22Rv1 (cell line): ENCODE measurements around the gene HOMEZ.

Experiments used
- ZFX ChIP-seq: fragments of 450-650 bp; IDR thresholded peaks from 2 replicates; pipeline ENCODE4 v1.6.1; 2017; ENCODE audit warnings: antibody characterized with exemption, borderline replicate concordance
- TF ChIP-seq, protein P1 (sequence below): fragments of 450-650 bp; IDR thresholded peaks from 2 replicates; pipeline ENCODE4 v1.5.1; 2017; ENCODE audit warnings: mild to moderate bottlenecking

DNA sequence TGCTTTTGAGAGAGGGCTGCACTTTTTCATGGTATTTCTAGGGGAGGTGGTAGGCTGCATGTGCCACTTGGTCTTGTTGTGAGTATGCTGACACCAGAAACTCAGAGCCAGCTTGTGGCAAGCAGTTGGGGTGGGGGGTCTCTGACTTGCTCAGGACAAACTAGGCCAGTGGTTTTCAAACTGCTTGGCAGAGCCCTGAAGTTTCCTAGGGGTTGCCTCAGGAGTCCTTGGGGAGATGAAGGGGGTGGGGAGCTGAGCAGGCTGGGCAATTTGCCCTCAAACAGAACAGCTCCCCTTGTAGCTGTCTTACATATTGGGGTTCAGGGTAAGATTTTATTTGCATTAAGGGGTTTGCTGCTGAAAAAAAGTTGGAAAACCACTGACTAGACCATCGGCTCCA, 24.6 kb upstream of the HOMEZ start:
- TF ChIP-seq, protein P1, sequence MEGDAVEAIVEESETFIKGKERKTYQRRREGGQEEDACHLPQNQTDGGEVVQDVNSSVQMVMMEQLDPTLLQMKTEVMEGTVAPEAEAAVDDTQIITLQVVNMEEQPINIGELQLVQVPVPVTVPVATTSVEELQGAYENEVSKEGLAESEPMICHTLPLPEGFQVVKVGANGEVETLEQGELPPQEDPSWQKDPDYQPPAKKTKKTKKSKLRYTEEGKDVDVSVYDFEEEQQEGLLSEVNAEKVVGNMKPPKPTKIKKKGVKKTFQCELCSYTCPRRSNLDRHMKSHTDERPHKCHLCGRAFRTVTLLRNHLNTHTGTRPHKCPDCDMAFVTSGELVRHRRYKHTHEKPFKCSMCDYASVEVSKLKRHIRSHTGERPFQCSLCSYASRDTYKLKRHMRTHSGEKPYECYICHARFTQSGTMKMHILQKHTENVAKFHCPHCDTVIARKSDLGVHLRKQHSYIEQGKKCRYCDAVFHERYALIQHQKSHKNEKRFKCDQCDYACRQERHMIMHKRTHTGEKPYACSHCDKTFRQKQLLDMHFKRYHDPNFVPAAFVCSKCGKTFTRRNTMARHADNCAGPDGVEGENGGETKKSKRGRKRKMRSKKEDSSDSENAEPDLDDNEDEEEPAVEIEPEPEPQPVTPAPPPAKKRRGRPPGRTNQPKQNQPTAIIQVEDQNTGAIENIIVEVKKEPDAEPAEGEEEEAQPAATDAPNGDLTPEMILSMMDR: no peak
- TF ChIP-seq ZFX: no peak
